ENCODE data around the gene ZBTB17.
"Not testable (repeated sequence)": the region's sequence is repeated elsewhere in the genome, so short reads cannot be mapped to it uniquely, and the experiment has no call there.

DNA sequence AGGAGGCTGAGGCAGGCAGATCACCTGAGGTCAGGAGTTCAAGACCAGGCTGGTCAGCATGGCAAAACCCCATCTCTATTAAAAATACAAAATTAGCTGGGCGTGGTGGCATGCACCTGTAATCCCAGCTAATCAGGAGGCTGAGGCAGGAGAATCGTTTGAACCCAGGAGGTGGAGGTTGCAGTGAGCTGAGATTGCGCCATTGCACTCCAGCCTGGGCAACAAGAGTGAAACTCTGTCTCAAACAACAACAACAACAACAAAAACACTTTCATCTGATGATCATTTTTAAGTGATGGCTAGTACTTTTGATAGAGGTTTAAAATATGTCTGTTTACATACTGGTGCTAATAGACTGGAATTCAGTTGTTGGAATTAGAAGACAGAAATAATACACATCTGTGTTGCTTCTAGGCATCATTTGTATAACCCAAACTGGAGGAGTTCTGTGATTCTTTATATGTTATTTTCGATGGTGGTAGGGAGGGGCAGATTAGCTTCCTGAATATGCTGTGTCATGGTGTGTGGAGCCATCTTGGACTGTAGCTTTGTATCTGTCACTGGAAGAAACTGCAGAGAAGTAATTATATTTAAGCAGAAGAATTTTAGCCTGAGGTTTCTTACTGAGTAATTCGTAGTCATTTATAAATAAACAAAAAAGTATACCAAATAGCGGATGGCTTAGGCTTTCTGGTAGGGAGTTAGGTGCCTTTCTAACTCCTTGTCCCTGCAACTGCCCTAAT, 82.9 kb downstream of the ZBTB17 start:
- TF ChIP-seq, protein P1, sequence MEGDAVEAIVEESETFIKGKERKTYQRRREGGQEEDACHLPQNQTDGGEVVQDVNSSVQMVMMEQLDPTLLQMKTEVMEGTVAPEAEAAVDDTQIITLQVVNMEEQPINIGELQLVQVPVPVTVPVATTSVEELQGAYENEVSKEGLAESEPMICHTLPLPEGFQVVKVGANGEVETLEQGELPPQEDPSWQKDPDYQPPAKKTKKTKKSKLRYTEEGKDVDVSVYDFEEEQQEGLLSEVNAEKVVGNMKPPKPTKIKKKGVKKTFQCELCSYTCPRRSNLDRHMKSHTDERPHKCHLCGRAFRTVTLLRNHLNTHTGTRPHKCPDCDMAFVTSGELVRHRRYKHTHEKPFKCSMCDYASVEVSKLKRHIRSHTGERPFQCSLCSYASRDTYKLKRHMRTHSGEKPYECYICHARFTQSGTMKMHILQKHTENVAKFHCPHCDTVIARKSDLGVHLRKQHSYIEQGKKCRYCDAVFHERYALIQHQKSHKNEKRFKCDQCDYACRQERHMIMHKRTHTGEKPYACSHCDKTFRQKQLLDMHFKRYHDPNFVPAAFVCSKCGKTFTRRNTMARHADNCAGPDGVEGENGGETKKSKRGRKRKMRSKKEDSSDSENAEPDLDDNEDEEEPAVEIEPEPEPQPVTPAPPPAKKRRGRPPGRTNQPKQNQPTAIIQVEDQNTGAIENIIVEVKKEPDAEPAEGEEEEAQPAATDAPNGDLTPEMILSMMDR (IDR thresholded peaks at IDR 0.05), result not testable (repeated sequence)
- not testable (repeated sequence) for TF ChIP-seq POLR2A (IDR thresholded peaks at IDR 0.05)
- peak in 1 of 2 donors; percentile 17 for TF ChIP-seq POLR2AphosphoS5 (IDR thresholded peaks at IDR 0.05; ENCODE audit: insufficient read depth in 1 of 2, low read depth in 1 of 2)
